Activated T-helper 1 cell treated with Interleukin-2 at 50 U/mL for 16 hours (primary cell): ENCODE data around the gene HBM.
"Not testable (repeated sequence)": the region's sequence is repeated elsewhere in the genome, so short reads cannot be mapped to it uniquely, and the experiment has no call there.

Experiments
- DNase-seq: peaks from one replicate; pipeline ENCODE4 v3.0.0-alpha.2; 2020; ENCODE audit warnings: low read depth

Gene HBM

GRCh38 chr16:146646-147045 is 19.1 kb upstream of the HBM start:
- no peak for DNase-seq

GRCh38 chr16:149024-149660 is 16.6 kb upstream of the HBM start:
- DNase-seq: no peak

- no peak for DNase-seq
Measured at GRCh38 chr16:152141-153128, 13.3 kb upstream of the HBM start, which contains the start of gene HBZ. HBZ (plus strand) TSS chr16:152644; CDS start chr16:152910, 266 bp downstream.

GRCh38 chr16:153129-153521 is 12.7 kb upstream of the HBM start:
- not testable (repeated sequence) for DNase-seq

- DNase-seq: not testable (repeated sequence)
Measured at GRCh38 chr16:153550-154216, 12.1 kb upstream of the HBM start.

- DNase-seq: no peak
Measured at GRCh38 chr16:154217-155030, 11.4 kb upstream of the HBM start.

- no peak for DNase-seq
Measured at GRCh38 chr16:155031-155398, 10.8 kb upstream of the HBM start.

- no peak for DNase-seq
Measured at GRCh38 chr16:159136-159849, 6.5 kb upstream of the HBM start.

- DNase-seq: not testable (repeated sequence)
Measured at GRCh38 chr16:160242-160641, 5.5 kb upstream of the HBM start.

- DNase-seq: no peak
Measured at GRCh38 chr16:160691-161190, 5.0 kb upstream of the HBM start.

GRCh38 chr16:162271-162991 is 3.3 kb upstream of the HBM start:
- DNase-seq: no peak

- DNase-seq: not testable (repeated sequence)
Measured at GRCh38 chr16:163139-163538, 2.6 kb upstream of the HBM start.

GRCh38 chr16:163696-164095 is 2.1 kb upstream of the HBM start:
- DNase-seq: not testable (repeated sequence)

GRCh38 chr16:164134-164823 is 1.5 kb upstream of the HBM start:
- not testable (repeated sequence) for DNase-seq

GRCh38 chr16:164827-165538 is 795 bp upstream of the HBM start:
- DNase-seq: no peak

GRCh38 chr16:166375-167121 is 770 bp downstream of the HBM start:
- DNase-seq: no peak

- DNase-seq: no peak
Measured at GRCh38 chr16:167122-167690, 1.4 kb downstream of the HBM start.

GRCh38 chr16:168424-168823 is 2.6 kb downstream of the HBM start:
- no peak for DNase-seq
